ENCODE data around the gene FCAMR. TPM values are rescaled to one million over a fixed set of nuclear protein-coding genes. Genes with fewer than 3 reads are reported as not detected.
A peak's percentile ranks its signal among the peaks of the same experiment; 100 is the strongest.

FCAMR gene
- total and polyA plus RNA-seq, 2 of the 4 experiments (the other 2 are of a cell fraction), result not detected

DNA sequence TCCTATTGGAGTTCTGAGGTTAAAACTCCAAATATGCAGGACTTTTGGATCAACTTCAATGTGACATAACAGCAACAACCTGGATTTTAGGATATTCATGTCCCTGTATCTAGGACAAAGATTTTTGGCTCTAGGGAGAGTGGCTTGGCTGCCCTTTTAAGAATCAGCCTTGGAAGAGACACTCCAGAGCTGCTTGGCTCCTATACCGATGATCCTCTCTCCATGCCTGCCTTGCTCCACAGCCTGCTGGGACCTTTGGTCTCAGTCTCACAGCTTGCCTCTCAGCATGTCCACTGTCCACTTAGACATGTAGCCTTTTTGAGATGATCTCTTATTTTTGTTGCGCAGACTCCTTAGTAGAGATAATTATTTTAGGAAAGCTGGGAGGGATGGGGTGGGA is 44.0 kb downstream of the FCAMR start:
- Histone ChIP-seq H3K4ac (ENCODE audit: low read depth, low read length) (no peak overlapping the region), H3K9ac (ENCODE audit: low read depth, low read length) (no peak overlapping the region), H3K36me3 (ENCODE audit: control insufficient read depth, insufficient read depth, low read length) (no peaks in the 10 kb centered on the region), H4K5ac (ENCODE audit: low read depth, low read length) (no peak overlapping the region), H2AK5ac (ENCODE audit: low read depth, low read length) (no peak overlapping the region), H3K14ac (replicated peaks; ENCODE audit: low read depth, low read length) (0 out of 2 replicates have a peak overlapping the region, but pooled peaks have one; percentile 23), H2BK15ac (ENCODE audit: low read depth, low read length) (no peak overlapping the region), H3K79me1 (ENCODE audit: low read depth in 1 of 2, low read length in 2 of 2) (no peaks in the 10 kb centered on the region; a peak in 1 of 4 replicates), H3K27me3 (ENCODE audit: control insufficient read depth, insufficient read depth, low read length) (peaks cover 6% of the 10 kb centered on the region; the same call in 1 of the 2 replicates), H3K23ac (ENCODE audit: low read depth, low read length) (no peak overlapping the region), H3K18ac (ENCODE audit: low read depth, low read length) (no peak overlapping the region), H2BK5ac (ENCODE audit: low read depth, low read length, poor library complexity, severe bottlenecking) (no peak overlapping the region), H2BK20ac (ENCODE audit: low read depth, low read length) (no peak overlapping the region), H4K20me1 (ENCODE audit: insufficient read depth, low read length) (no peaks in the 10 kb centered on the region), H3K56ac (ENCODE audit: extremely low read depth, insufficient read depth, low read length) (no peak overlapping the region), H2BK120ac (ENCODE audit: low read depth, low read length) (no peak overlapping the region), H3K9me1 (ENCODE audit: insufficient read depth, low read length) (peaks cover 12% of the 10 kb centered on the region), H3K9me3 (ENCODE audit: control insufficient read depth, insufficient read depth, low read length) (no peaks in the 10 kb centered on the region), H3K4me2 (ENCODE audit: low read depth, low read length) (no peak overlapping the region), H3K4me3 (ENCODE audit: insufficient read depth, low read depth, low read length) (no peak overlapping the region), H4K8ac (ENCODE audit: low read depth in 2 of 2, low read length in 2 of 2) (no peak overlapping the region), H2AFZ (replicated peaks; ENCODE audit: low read length, poor library complexity) (no peak overlapping the region), H3K4me1 (ENCODE audit: control insufficient read depth, insufficient read depth, low read length) (no peaks in the 10 kb centered on the region; the same call in 1 of the 2 replicates), H3K27ac (ENCODE audit: insufficient read depth, low read length) (no peak overlapping the region), H4K91ac (ENCODE audit: insufficient read depth, low read depth, low read length) (no peak overlapping the region), H2AK9ac (replicated peaks; ENCODE audit: low read depth, low read length, poor library complexity) (no peak overlapping the region)
- no TSS peak for BruUV-seq (replicated peaks)
- DNase-seq (no peak), ATAC-seq (ENCODE audit: low read depth) (no peak)
- POLR2A ChIA-PET (ENCODE audit: unreplicated experiment), result no interaction called here
- dilution Hi-C loops (cut with HindIII; ENCODE audit: low sequenced_read_pairs, unreplicated experiment) (no loop called here), in situ Hi-C loops (cut with MboI; ENCODE audit: low sequenced_read_pairs) (no loop called here), intact Hi-C loops (cut with micrococcal nuclease) (no loop called here)
- WGBS, 2 experiments (ENCODE audit: extremely low coverage in 2 of 2, insufficient read length in 1 of 2), result no CpG with 5 or more reads among the region's 2 CpGs
- TF ChIP-seq RFX5 (IDR thresholded peaks at IDR 0.05; ENCODE audit: low read depth, low read length), result no peak
- TF ChIP-seq, protein P1, sequence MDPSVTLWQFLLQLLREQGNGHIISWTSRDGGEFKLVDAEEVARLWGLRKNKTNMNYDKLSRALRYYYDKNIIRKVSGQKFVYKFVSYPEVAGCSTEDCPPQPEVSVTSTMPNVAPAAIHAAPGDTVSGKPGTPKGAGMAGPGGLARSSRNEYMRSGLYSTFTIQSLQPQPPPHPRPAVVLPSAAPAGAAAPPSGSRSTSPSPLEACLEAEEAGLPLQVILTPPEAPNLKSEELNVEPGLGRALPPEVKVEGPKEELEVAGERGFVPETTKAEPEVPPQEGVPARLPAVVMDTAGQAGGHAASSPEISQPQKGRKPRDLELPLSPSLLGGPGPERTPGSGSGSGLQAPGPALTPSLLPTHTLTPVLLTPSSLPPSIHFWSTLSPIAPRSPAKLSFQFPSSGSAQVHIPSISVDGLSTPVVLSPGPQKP (IDR thresholded peaks at IDR 0.05; ENCODE audit: borderline replicate concordance, low read depth, low read length), result no peak
- no peak for TF ChIP-seq MAZ (IDR thresholded peaks at IDR 0.05; ENCODE audit: borderline replicate concordance, low read depth, low read length)
- no peak for TF ChIP-seq RCOR1 (IDR thresholded peaks at IDR 0.05; ENCODE audit: insufficient replicate concordance, low read length)
- no peak for TF ChIP-seq MAFK (IDR thresholded peaks at IDR 0.05; ENCODE audit: low read depth, low read length)
- TF ChIP-seq, protein P2, sequence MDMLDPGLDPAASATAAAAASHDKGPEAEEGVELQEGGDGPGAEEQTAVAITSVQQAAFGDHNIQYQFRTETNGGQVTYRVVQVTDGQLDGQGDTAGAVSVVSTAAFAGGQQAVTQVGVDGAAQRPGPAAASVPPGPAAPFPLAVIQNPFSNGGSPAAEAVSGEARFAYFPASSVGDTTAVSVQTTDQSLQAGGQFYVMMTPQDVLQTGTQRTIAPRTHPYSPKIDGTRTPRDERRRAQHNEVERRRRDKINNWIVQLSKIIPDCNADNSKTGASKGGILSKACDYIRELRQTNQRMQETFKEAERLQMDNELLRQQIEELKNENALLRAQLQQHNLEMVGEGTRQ (IDR thresholded peaks at IDR 0.05; ENCODE audit: low read depth, low read length), result no peak
- no peak for TF ChIP-seq NFE2L2 (IDR thresholded peaks at IDR 0.05; ENCODE audit: low read depth, low read length)
- no peak for TF ChIP-seq POLR2A (IDR thresholded peaks at IDR 0.05; ENCODE audit: low read depth, low read length)
- TF ChIP-seq RAD21 (IDR thresholded peaks at IDR 0.05; ENCODE audit: low read length), result no peak
- TF ChIP-seq CHD1 (IDR thresholded peaks at IDR 0.05; ENCODE audit: low read depth, low read length), result no peak
- TF ChIP-seq CEBPB (IDR thresholded peaks at IDR 0.05; ENCODE audit: low read depth, low read length), result no peak
- TF ChIP-seq BHLHE40 (IDR thresholded peaks at IDR 0.05; ENCODE audit: low read depth, low read length), result no peak
- TF ChIP-seq, protein P3, sequence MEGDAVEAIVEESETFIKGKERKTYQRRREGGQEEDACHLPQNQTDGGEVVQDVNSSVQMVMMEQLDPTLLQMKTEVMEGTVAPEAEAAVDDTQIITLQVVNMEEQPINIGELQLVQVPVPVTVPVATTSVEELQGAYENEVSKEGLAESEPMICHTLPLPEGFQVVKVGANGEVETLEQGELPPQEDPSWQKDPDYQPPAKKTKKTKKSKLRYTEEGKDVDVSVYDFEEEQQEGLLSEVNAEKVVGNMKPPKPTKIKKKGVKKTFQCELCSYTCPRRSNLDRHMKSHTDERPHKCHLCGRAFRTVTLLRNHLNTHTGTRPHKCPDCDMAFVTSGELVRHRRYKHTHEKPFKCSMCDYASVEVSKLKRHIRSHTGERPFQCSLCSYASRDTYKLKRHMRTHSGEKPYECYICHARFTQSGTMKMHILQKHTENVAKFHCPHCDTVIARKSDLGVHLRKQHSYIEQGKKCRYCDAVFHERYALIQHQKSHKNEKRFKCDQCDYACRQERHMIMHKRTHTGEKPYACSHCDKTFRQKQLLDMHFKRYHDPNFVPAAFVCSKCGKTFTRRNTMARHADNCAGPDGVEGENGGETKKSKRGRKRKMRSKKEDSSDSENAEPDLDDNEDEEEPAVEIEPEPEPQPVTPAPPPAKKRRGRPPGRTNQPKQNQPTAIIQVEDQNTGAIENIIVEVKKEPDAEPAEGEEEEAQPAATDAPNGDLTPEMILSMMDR (conservative IDR thresholded peaks at IDR 0.05; ENCODE audit: low read depth, low read length), result no peak
- TF ChIP-seq MXI1 (IDR thresholded peaks at IDR 0.05; ENCODE audit: borderline replicate concordance, low read depth, low read length), result no peak
- no peak for TF ChIP-seq SMC3 (IDR thresholded peaks at IDR 0.05; ENCODE audit: low read depth, low read length)
- no peak for TF ChIP-seq FOS (IDR thresholded peaks at IDR 0.05; ENCODE audit: low read depth, low read length)
- CTCF ChIA-PET, result interaction anchor here (0.6 to 1.5 kb wide), 2 partner anchors 117 to 472 kb away, joined by 3 read pairs; no protein-coding TSS in a partner anchor

All from IMR-90 (cell line).